RPMI7951 (cell line): ENCODE measurements around the gene TEX54. TPM values are rescaled to one million over a fixed set of nuclear protein-coding genes. Genes with fewer than 3 reads are reported as not detected.
A peak's percentile ranks its signal among the peaks of the same experiment; 100 is the strongest.
"Not testable (repeated sequence)": the region's sequence is repeated elsewhere in the genome, so short reads cannot be mapped to it uniquely, and the experiment has no call there.

ENCODE experiments used
- DNase-seq: peaks from one replicate; pipeline ENCODE4 v3.0.0-alpha.2; 2012; ENCODE audit warnings: low read depth
- total RNA-seq: library from RNA; depleted of rRNA; stranded (reverse); fragments of >200 nt; shearing (Covaris generic); gene quantifications from 2 replicates; pipeline ENCODE4 v1.2.3, GENCODE V29; 2014; rRNA removed

TEX54 gene
- total RNA-seq = not detected in 2 replicates

GRCh38 chr11:62832336-62833234 lies at the start of gene TEX54:
TSS of gene TEX54 (minus strand) at chr11:62832841.
- DNase-seq = no peak

- DNase-seq = no peak
These were observed 49.7 kb upstream of the TEX54 start for GRCh38 chr11:62882431-62882749.

GRCh38 chr11:62881579-62882430 lies 49.2 kb upstream of the TEX54 start:
- peak; percentile 96 for DNase-seq

- DNase-seq = peak; percentile 86
These were observed 48.4 kb upstream of the TEX54 start, which contains the start of gene SLC3A2 for GRCh38 chr11:62880803-62881578. TSS of gene SLC3A2 (plus strand) at chr11:62880896. CDS start at chr11:62881024, 128 bp downstream.

GRCh38 chr11:62880231-62880802 lies 47.7 kb upstream of the TEX54 start:
- DNase-seq = peak; percentile 76

- no peak for DNase-seq
These were observed 46.8 kb upstream of the TEX54 start for GRCh38 chr11:62879235-62879978.

GRCh38 chr11:62876712-62877111 lies 44.1 kb upstream of the TEX54 start:
- no peak for DNase-seq

GRCh38 chr11:62875698-62876478 lies 43.2 kb upstream of the TEX54 start:
- no peak for DNase-seq

GRCh38 chr11:62874851-62875250 lies 42.2 kb upstream of the TEX54 start:
- no peak for DNase-seq

GRCh38 chr11:62865635-62866034 lies 33.0 kb upstream of the TEX54 start:
- no peak for DNase-seq

GRCh38 chr11:62863687-62864335 lies 31.2 kb upstream of the TEX54 start:
- no peak for DNase-seq

- DNase-seq = not testable (repeated sequence)
These were observed 29.0 kb upstream of the TEX54 start for GRCh38 chr11:62861564-62862192.

GRCh38 chr11:62860835-62861563 lies 28.4 kb upstream of the TEX54 start:
- no peak for DNase-seq

- not testable (repeated sequence) for DNase-seq
These were observed 26.7 kb upstream of the TEX54 start for GRCh38 chr11:62859281-62859703.

GRCh38 chr11:62858201-62858600 lies 25.6 kb upstream of the TEX54 start:
- no peak for DNase-seq

GRCh38 chr11:62857541-62857982 lies 24.9 kb upstream of the TEX54 start:
- DNase-seq = no peak

GRCh38 chr11:62856333-62856895 lies 23.8 kb upstream of the TEX54 start:
- DNase-seq = no peak
